Superior temporal gyrus (tissue), 1 donor: Measurements from ENCODE around the gene ZNRD2.
"Not testable (repeated sequence)": the region's sequence is repeated elsewhere in the genome, so short reads cannot be mapped to it uniquely, and the experiment has no call there.

ENCODE experiments used
- DNase-seq: peaks from one replicate; pipeline ENCODE4 v3.0.0-alpha.2; 2016; ENCODE audit errors: extremely low spot score

Gene ZNRD2, protein sequence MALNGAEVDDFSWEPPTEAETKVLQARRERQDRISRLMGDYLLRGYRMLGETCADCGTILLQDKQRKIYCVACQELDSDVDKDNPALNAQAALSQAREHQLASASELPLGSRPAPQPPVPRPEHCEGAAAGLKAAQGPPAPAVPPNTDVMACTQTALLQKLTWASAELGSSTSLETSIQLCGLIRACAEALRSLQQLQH

DNA sequence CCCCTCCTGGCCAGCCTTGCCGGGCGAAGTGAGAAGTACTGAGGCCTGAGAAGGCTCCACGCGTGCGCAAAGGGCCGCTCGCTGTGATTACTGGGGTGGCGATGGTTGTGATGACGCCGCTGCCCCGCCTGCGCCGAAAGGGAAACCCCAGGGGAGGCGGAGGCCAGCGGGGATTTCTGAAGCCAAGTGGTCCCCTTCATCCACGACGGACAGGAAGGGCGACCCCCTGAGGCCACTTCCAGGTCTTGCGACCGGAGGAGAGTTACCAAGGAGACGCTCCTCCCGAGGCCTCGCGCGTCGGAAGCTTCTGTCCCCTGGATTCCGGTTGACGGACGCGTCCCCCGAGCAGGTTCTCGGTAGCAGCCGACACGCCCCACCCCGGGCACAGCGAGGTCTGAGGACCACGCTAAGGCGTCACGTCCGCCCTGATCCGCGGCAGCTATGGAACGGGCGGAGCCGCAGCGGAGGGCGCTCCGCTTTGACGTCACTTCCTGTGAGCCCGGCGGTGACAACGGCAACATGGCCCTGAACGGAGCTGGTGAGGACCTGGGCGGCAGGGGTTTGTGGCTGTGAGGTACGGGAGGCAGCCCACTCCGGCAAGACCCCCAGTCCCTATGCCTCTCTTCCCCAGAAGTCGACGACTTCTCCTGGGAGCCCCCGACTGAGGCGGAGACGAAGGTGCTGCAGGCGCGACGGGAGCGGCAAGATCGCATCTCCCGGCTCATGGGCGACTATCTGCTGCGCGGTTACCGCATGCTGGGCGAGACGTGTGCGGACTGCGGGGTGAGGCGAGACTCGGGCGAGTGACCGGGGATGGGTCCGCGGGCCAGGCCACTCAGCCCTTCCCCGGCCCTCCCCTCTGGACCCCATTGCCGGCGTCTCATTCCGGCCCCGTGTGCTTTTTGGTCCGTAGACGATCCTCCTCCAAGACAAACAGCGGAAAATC is at the start of gene ZNRD2:
Gene ZNRD2 (plus strand): TSS at position 505 of the 946 bp plus-strand sequence. CDS start 15 bp downstream, at position 520.
- DNase-seq = peak; percentile 98

DNA sequence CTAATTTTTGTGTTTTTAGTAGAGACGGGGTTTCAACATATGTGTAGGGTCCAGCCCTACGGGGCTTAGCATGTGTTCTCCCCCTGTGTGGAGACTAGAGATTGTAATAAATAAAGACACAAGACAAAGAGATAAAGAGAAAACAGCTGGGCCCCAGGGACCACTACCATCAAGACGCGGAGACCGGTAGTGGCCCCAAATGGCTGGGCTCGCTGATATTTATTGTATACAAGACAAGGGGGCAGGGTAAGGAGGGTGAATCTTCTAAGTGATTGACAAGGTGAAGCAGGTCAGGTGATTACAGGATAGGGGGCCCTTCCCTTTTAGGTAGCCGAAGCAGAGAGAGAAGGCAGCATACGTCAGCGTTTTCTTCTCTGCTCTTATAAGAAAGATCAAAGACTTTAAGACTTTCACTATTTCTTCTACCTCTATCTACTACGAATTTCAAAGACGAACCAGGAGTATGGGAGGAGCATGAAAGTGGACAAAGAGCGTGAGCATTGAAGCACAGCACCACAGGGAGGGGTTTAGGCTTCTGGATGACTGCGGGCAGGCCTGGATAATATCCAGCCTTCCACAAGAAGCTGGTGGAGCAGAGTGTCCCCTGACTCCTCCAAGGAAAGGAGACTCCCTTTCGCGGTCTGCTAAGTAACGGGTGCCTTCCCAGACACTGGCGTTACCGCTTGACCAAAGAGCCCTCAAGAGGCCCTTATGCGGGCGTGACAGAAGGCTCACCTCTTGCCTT is 48.3 kb upstream of the ZNRD2 start:
- not testable (repeated sequence) for DNase-seq

DNA sequence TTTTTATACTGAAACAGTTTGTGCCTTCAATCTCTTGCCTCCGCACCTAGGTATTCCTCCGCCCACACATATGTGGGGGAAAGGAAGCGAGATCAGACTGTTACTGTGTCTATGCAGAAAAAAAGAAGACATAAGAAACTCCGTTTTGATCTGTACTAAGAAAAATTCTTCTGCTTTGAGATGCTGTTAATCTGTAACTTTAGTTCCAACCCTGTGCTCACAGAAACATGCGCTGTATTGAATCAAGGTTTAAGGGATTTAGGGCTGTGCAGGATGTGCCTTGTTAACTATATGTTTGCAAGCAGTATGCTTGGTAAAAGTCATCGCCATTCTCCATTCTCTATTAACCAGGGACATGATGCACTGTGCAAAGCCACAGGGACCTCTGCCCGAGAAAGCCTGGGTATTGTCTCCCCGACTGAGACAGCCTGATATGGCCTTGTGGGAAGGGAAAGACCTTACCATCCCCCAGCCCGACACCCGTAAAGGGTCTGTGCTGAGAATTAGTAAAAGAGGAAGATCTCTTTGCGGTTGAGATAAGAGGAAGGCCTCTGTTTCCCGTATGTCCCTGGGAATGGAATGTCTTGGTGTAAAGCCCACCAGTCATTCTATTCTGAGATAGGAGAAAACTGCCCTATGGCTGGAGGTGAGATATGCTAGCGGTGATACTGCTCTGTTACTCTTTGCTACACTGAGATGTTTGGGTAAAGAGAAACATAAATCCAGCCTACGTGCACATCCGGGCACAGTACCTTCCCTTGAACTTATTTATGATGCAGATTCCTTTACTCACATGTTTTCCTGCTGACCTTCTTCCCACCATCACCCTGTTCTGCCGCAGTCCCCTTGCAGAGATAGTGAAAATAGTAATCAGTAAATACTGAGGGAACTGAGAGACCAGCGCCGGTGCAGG is 47.3 kb upstream of the ZNRD2 start:
- DNase-seq = peak; percentile 45

DNA sequence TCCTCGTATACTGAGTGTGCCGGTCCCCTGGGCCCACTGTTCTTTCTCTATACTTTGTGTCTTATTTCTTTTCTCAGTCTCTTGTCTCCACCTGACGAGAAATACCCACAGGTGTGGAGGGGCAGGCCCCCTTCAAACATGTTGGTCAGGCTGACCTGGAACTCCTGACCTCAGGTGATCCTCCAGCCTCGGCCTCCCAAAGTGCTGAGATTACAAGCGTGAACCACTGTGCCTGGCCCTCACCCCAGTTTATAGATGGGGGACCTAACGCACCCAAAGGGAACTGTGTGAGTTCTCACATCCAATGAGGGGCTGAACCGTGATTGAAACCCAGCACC is 46.7 kb upstream of the ZNRD2 start:
- DNase-seq = not testable (repeated sequence)

DNA sequence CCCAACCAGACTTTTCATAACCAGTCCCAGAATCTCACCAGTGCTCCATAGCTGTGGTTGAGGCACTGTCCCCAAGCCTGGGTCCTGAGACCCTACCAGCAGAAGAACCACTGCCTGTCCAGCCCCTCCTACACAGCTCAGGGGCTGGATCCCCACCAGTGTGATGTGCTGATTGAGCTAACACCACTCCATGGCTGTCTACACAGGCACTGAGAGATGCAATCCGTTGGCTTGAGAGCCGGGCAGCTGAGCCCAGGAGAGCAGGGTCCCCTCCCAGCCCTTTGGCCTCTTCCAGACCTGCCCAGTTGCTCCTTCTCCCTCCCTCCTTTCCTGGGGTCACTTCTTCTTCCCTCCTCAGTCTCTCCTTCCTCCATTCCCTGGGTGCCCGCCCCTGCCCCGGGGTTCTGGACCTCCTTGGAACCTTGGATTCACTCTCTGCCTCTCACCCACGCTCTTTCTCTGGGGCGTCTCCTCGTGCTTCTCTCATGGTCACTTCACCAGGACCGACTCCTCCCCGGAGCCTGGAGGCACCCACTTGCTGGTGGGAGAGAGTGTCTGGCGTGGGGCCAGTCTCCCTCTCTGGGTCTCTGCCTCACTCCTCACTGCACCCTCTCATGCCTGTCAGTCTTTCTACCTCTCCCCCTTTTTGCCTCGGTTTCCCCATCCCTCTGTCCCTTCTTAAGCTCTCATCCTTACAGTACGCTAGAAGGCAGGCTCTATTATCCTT is 46.1 kb upstream of the ZNRD2 start:
- DNase-seq = peak; percentile 36

DNA sequence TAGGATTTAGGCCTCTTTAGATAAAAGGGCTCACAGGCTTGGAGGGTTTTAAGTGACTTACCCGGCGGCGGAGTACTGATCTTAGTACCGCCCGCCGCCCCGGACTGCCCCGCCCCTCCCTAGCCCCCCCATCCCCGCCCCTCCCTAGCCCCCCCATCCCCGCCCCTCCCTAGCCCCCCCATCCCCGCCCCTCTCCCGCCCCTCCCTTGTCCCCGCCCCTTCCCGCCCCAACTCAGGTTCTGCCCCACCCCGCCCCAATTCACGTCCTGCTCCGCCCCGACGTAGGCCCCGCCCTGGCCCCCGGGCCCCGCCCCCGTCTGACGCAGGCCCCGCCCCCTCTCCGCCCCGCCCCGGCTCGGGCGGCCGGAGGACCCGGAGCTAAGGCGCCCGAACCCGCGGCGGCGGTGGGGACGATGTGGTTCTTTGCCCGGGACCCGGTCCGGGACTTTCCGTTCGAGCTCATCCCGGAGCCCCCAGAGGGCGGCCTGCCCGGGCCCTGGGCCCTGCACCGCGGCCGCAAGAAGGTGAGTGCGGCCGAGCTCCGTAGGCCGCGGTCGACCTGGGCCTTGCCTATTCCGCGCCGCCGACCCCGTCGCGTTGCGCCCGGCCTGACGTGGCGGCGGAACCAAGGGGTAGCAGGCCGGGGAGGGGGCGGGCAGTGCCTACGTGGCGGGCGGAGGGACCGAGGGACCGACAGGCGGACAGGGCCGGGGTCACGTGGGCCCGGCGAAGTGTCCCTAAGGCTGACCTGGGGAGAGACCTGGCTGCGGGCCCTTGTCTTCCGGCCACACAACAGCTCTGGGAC is 45.3 kb upstream of the ZNRD2 start, which contains the start of gene SCYL1:
Gene SCYL1 (plus strand): TSS at position 343 of the 805 bp plus-strand sequence. CDS start 71 bp downstream, at position 414.
- peak; percentile 51 for DNase-seq

DNA sequence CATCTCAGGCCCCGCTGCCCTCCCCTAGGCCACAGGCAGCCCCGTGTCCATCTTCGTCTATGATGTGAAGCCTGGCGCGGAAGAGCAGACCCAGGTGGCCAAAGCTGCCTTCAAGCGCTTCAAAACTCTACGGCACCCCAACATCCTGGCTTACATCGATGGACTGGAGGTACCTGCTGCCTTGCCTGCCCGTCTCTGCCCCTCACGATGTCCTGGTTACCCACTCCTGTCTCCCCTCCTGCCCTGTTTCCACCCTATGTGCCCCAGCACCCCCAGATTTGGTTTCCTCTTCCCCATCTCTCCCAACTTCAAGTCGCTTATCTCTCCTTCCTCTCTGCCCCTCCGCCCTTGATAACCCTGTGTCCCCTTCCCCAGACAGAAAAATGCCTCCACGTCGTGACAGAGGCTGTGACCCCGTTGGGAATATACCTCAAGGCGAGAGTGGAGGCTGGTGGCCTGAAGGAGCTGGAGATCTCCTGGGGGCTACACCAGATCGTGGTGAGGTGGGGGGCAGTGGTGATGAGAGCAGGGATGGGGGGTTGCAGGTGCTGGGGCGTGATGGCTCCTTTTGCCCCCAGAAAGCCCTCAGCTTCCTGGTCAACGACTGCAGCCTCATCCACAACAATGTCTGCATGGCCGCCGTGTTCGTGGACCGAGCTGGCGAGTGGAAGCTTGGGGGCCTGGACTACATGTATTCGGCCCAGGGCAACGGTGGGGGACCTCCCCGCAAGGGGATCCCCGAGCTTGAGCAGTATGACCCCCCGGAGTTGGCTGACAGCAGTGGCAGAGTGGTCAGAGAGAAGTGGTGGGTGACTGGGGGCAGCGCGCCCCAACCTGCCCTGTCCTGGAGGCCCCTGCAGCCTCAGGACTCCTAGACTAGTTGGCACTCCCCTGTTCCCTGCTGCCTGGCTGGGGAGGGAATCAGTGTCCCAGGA is 44.5 kb upstream of the ZNRD2 start:
- no peak for DNase-seq

DNA sequence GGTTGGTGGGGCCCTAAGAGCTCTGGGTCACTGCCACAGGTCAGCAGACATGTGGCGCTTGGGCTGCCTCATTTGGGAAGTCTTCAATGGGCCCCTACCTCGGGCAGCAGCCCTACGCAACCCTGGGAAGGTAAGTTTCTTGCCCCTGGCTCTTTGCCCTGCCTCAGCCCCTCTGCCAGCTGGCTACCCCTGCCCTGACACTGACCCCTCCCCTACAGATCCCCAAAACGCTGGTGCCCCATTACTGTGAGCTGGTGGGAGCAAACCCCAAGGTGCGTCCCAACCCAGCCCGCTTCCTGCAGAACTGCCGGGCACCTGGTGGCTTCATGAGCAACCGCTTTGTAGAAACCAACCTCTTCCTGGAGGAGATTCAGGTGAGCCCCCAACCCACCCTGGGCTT is 43.5 kb upstream of the ZNRD2 start:
- DNase-seq = no peak

DNA sequence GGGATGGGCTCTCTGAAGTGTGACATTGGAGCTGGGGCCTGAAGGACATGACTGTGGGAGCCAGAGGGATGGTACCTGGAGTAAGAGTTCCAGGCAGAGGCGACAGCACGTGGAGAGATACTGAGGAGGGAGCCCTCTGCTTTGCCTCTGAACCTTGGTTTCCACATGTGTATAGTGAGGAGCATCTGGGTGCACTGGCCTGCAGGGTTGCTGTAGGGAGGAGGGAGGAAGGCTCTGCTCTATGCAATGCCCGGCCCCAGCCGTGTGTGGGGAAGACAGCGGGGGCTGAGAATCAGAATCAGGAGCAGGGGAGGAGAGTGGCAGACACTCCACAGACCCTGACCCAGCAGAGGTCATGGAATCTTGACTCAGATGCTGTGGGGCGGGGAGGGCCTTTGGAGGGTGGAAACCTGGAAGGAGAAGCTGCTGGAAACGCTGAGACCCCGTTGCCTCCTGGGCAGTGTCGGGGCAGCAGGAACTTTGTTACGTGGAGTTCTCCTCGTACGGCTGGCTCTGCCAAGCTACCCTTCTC is 41.4 kb upstream of the ZNRD2 start:
- no peak for DNase-seq

DNA sequence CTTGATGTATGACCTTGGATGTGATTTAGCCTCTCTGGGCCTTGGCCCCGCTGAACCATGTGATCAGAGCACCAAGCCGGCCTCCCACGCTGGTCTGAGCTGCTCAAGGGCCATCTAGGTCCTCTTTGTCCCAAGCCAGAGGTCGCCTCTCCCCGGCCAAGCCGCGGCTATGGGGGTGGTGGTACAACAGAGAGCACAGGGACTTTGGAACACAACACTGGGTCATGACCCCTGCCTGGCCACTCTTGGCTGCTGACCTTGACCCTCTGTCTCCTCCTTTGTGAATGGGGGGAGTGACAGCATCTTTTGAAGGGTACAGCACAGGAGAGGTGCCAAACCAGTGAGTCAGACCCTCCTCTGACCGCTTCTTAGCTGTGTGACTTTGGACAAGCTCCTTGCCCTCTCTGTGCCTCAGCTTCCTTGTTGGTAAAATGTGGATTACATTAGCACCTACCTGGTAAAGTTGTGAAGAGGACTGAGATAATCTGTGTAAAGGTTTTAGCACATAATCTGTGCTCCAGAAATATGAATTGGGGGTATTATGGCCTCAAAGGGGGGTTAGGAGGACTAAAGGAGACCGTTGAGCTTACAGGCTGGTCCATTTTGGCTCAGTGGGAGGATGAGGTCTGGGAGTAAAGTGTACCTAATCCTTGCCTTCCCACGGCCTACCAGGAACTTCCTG is 40.7 kb upstream of the ZNRD2 start:
- no peak for DNase-seq

DNA sequence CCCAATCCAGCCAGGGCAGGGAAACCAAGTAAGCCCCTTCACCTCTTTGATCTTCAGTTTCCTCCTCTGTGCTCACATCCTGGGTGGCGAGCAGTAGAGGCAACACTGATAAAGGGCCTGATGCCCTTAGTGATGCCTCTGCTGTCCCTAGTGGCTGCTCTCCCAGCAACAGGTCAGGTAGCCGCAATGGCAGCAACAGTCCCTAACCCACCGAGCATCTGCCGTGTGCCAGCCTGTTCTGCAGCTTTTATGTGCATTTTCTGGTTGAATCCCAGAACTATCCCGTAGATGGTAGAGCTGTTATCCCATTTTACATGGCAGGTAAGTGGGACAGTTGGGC is 40.1 kb upstream of the ZNRD2 start:
- DNase-seq = no peak

DNA sequence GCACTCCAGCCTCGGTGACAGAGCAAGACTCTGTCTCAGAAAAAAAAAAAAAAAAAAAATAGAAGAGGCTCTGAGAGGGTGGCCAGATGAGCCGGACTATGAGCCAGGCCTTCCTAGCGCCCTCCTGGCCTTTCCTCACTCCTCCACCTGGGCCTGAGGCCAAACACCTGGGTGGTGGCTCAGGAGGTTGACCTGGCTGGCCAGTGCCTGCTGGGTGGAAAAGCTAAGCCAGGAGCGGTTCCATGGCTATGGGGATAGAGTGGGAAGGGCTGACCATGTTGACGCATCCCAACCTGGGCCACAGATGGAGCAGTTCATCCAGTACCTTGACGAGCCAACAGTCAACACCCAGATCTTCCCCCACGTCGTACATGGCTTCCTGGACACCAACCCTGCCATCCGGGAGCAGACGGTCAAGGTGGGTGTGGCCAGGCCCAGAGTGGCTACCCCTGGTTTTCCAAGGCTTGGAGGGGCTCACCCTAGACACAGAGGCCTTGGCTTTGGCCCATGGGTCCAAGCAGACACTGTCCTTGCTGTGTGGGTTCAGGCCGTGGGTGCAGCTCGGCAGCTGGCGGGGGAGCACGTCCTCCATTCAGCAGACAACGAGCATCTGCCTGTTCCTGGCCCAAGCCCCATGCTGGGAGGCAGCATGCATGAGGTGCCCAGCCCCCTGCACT is 37.8 kb upstream of the ZNRD2 start:
- DNase-seq = no peak

DNA sequence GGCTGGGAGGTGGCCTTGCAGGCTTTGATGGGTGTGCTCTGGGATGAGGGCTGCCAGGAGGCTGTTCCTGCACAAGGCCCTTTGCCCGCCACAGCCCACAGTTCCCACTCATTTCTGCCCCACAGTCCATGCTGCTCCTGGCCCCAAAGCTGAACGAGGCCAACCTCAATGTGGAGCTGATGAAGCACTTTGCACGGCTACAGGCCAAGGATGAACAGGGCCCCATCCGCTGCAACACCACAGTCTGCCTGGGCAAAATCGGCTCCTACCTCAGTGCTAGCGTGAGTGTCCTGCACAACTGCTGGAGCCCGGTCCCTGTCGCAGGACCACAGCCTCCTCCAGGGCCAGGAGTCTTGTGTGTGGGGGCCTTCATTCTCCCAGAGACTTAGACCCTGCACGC is 35.2 kb upstream of the ZNRD2 start:
- DNase-seq = no peak

DNA sequence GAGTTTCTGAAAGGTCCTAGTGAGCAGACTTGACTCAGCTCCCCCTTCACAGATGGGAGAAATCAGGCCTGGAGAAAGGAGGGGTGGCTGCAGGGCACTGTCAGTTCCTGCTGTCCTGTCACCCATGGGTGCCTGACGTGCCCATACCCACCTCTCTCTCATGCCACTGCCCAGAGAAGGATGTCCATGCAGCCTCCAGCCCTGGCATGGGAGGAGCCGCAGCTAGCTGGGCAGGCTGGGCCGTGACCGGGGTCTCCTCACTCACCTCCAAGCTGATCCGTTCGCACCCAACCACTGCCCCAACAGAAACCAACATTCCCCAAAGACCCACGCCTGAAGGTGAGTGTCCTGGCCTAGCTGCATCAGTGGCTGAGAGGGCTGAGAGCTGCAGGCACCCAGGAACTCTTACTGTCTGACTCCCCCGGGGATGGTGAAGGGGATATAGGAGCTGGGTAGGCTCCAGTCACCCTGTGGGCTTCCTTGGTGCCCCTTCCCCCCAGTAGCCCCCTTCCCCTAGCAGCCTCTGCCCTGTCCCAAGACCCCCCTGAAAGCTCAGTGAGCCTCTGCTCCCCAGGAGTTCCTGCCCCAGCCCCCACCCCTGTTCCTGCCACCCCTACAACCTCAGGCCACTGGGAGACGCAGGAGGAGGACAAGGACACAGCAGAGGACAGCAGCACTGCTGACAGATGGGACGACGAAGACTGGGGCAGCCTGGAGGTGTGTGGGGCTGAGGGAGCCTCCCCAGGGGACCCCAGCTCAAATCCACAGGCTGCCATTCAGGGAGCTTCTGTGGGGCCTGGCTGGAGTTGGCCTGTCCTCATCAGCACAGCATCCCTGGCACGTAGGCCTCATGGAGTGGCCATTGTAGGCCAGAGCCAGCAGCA is 33.6 kb upstream of the ZNRD2 start:
- DNase-seq = no peak

DNA sequence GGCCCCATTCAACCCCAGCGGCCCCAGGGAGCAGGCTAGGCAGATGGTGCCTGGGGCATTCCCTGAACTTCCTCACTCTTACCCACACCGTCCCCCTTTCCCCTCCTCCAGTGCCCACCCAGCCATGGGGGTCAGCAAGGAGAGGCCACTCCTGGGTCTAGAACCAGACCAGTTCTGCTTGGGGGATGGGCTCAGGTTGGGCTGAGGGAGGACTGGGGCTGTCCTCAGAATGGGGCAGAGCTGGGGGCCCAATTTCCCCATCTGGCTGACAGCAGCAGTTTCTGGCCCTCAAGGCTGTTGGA is 33.0 kb upstream of the ZNRD2 start:
- no peak for DNase-seq

DNA sequence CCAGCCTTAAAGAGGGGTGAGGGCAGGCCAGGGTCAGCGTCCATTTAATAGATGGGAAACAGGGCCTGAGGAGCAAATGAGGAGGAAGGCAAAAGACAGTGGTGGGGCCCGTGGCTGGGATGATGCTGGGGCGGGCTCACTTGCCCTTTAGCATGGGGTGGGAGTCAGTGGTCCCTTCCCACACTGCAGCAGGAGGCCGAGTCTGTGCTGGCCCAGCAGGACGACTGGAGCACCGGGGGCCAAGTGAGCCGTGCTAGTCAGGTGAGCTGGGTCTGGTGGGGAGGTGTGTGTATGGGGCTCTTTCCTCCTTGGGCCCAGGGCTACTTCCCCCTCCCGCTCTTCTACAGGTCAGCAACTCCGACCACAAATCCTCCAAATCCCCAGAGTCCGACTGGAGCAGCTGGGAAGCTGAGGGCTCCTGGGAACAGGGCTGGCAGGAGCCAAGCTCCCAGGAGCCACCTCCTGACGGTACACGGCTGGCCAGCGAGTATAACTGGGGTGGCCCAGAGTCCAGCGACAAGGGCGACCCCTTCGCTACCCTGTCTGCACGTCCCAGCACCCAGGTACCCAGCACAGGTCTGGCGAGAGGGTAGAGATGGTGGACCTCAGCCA is 32.6 kb upstream of the ZNRD2 start:
- no peak for DNase-seq
